GM12878 (cell line): Measurements from ENCODE around the gene ANKRD44. TPM values are rescaled to one million over a fixed set of nuclear protein-coding genes. Genes with fewer than 3 reads are reported as not detected.

ENCODE experiments used
- ATAC-seq: fragments of 200-7000 bp; cut with Tn5 transposase; 3 replicates; pipeline ENCODE4 v1.9.1; 2020; ENCODE audit warnings: mild to moderate bottlenecking, moderate library complexity
- BruUV-seq: library from RNA; stranded (reverse); fragments of 400-500 nt; replicated peaks from 2 replicates; lab custom pipeline; 2021; lab: Mats Ljungman, UMichigan
- CTCF ChIA-PET: fragments of 300-600 bp; sonication (Branson Sonifier 250); formaldehyde crosslinking; extraction: SDS; loops from one replicate; lab custom pipeline; 2021; ENCODE audit warnings: inconsistent platforms; lab: Yijun Ruan, JAX
- POLR2A ChIA-PET: fragments of 350-600 bp; formaldehyde crosslinking; extraction: SDS; loops from one replicate; lab custom pipeline; 2021; ENCODE audit warnings: inconsistent platforms; lab: Charles Lee
- RAD21 ChIA-PET: fragments of 300-600 bp; sonication (Branson Sonifier 250); formaldehyde crosslinking; loops from one replicate; lab custom pipeline; 2023; ENCODE audit warnings: antibody characterized with exemption; ENCODE audit not compliant: unreplicated experiment; lab: Charles Lee
- SMC1A ChIA-PET: fragments of 300-600 bp; sonication (Branson Sonifier 250); formaldehyde crosslinking; loops from one replicate; lab custom pipeline; 2023; ENCODE audit not compliant: unreplicated experiment, uncharacterized antibody; lab: Charles Lee
- DNase-seq: peaks from one replicate; pipeline ENCODE4 v3.0.0-alpha.2; 2011; ENCODE audit warnings: low read depth, low spot score
- FAIRE-seq: peaks from 3 replicates; lab custom pipeline; 2011; peaks lifted over from hg19 to GRCh38; lab: Jason Lieb, UNC
- H2AFZ ChIP-seq: 2 replicates; pipeline ENCODE4 v1.6.0; 2011; ENCODE audit warnings: low read depth, low read length, control low read depth; ENCODE audit not compliant: control insufficient read depth
- H3K27ac ChIP-seq: 2 replicates; pipeline ENCODE4 v1.5.1; 2011; ENCODE audit warnings: control low read depth; ENCODE audit not compliant: control insufficient read depth, insufficient read depth
- H3K27me3 ChIP-seq, 2 experiments: replicated peaks in 1 of 2; 2 replicates each; pipeline versions ENCODE4 v1.6.0 to v1.6.1; 2011; ENCODE audit warnings: low read length in 1 of 2; ENCODE audit not compliant: control insufficient read depth in 2 of 2, insufficient read depth in 2 of 2
- H3K36me3 ChIP-seq, 2 experiments: 2 replicates each; pipeline ENCODE4 v1.5.1; 2011; ENCODE audit warnings: low read length in 1 of 2; ENCODE audit not compliant: control insufficient read depth in 2 of 2, insufficient read depth in 2 of 2
- H3K4me1 ChIP-seq: 2 replicates; pipeline ENCODE4 v1.6.1; 2011; ENCODE audit warnings: mild to moderate bottlenecking, low read length, moderate library complexity, mixed read lengths; ENCODE audit not compliant: control insufficient read depth, insufficient read depth
- H3K4me2 ChIP-seq: 2 replicates; pipeline ENCODE4 v1.6.0; 2011; ENCODE audit warnings: control low read depth; ENCODE audit not compliant: control insufficient read depth, insufficient read depth
- H3K4me3 ChIP-seq: fragments of 200-600 bp; sonication (generic); 2 replicates; pipeline ENCODE4 v1.5.1; 2016
- H3K79me2 ChIP-seq: 2 replicates; pipeline ENCODE4 v1.6.0; 2011; ENCODE audit warnings: low read length; ENCODE audit not compliant: control insufficient read depth, insufficient read depth
- H3K9ac ChIP-seq: 2 replicates; pipeline ENCODE4 v1.8.0; 2011; ENCODE audit warnings: low read length, control low read depth, mixed read lengths; ENCODE audit not compliant: control insufficient read depth, insufficient read depth
- H3K9me3 ChIP-seq: replicated peaks from 3 replicates; pipeline ENCODE4 v1.5.1; 2011; ENCODE audit warnings: mild to moderate bottlenecking, low read length; ENCODE audit not compliant: control insufficient read depth, insufficient read depth
- H4K20me1 ChIP-seq: 2 replicates; pipeline ENCODE4 v1.6.0; 2011; ENCODE audit not compliant: control insufficient read depth, insufficient read depth
- CHD2 ChIP-seq: IDR thresholded peaks from 2 replicates; pipeline ENCODE4 v1.6.1; 2011; ENCODE audit warnings: low read depth, low read length, improper control_type of control experiment, borderline replicate concordance
- MXI1 ChIP-seq: fragments of 150-350 bp; IDR thresholded peaks from 2 replicates; pipeline ENCODE4 v1.6.1; 2011; ENCODE audit warnings: low read depth, mild to moderate bottlenecking, inconsistent platforms, low read length, improper control_type of control experiment
- NFYB ChIP-seq: IDR thresholded peaks from 2 replicates; pipeline ENCODE4 v1.6.1; 2011; ENCODE audit warnings: low read depth, mild to moderate bottlenecking, low read length, improper control_type of control experiment, moderate library complexity; ENCODE audit not compliant: insufficient read depth
- NR2C2 ChIP-seq: IDR thresholded peaks from 2 replicates; pipeline ENCODE4 v1.6.1; 2011; ENCODE audit warnings: borderline replicate concordance, low read depth; ENCODE audit not compliant: control insufficient read depth, insufficient read length
- PAX5 ChIP-seq: IDR thresholded peaks from 2 replicates; pipeline ENCODE4 v1.6.1; 2011; ENCODE audit warnings: low read depth, low read length, borderline replicate concordance
- RAD21 ChIP-seq: IDR thresholded peaks from 2 replicates; pipeline ENCODE4 v1.6.1; 2011; ENCODE audit warnings: mild to moderate bottlenecking, low read depth, low read length, moderate library complexity; ENCODE audit not compliant: insufficient read depth
- SIX5 ChIP-seq: IDR thresholded peaks from 2 replicates; pipeline ENCODE4 v1.6.1; 2011; ENCODE audit warnings: mild to moderate bottlenecking, low read depth, low read length, moderate library complexity; ENCODE audit not compliant: severe bottlenecking
- SP1 ChIP-seq: IDR thresholded peaks from one replicate; pipeline ENCODE4 v1.6.1; 2011; ENCODE audit warnings: low read depth, low read length
- TAF1 ChIP-seq: IDR thresholded peaks from 2 replicates; pipeline ENCODE4 v1.6.1; 2011; ENCODE audit warnings: mild to moderate bottlenecking, low read depth, low read length, borderline replicate concordance
- ZZZ3 ChIP-seq: IDR thresholded peaks from 2 replicates; pipeline ENCODE4 v1.6.1; 2011; ENCODE audit warnings: low read depth; ENCODE audit not compliant: control insufficient read depth, insufficient read length
- WGBS: methylation state at CpG from one replicate; pipeline ENCODE4 v1.1.6; 2016; ENCODE audit warnings: low lambda C conversion rate; ENCODE audit not compliant: insufficient replicate concordance, insufficient coverage; ENCODE audit errors: missing lambda C conversion rate; 5-methylcytosine and 5-hydroxymethylcytosine counted together
- in situ Hi-C: fragments of 300-500 bp; cut with MboI; formaldehyde crosslinking; loops from 9 replicates; pipeline ENCODE4 v1.14.3; 2018; ENCODE audit warnings: mixed read lengths
- intact Hi-C: fragments of 100-400 bp; cut with micrococcal nuclease; formaldehyde crosslinking; loops from one replicate; pipeline ENCODE4 v1.14.2; 2022; ENCODE audit not compliant: unreplicated experiment
- polyA plus RNA-seq, 11 experiments: library from polyadenylated mRNA; depleted of rRNA in 4 of 11; unstranded in 6 of 11; stranded (reverse) in 5 of 11; fragments of >200 nt; fragmentation: Nextera tagmentation in 4 of 11; fragmentation: Illumina TruSeq in 1 of 11; extraction: Ambion mirVana in 4 of 11; extraction: Trizol in 1 of 11; gene quantifications; 1 replicate in 1 of 11; 2 replicates in 10 of 11; pipeline versions ENCODE4 v1.2.1 to v1.2.3, GENCODE V29; 2011 to 2016; ENCODE audit warnings: inconsistent platforms in 2 of 11, missing spikeins in 2 of 11, low read depth in 1 of 11
- total RNA-seq, 4 experiments: library from RNA; depleted of rRNA in 3 of 4; stranded (reverse); fragments of >200 nt in 3 of 4; fragmentation: Illumina TruSeq in 1 of 4; extraction: Trizol in 1 of 4; gene quantifications; 2 replicates each; pipeline versions ENCODE4 v1.2.1 to v1.2.3, GENCODE V29; 2013 to 2021
- TF ChIP-seq, protein P1 (sequence below): fragments of 450-650 bp; IDR thresholded peaks from 2 replicates; pipeline ENCODE4 v1.6.1; 2017; ENCODE audit warnings: antibody characterized with exemption, mild to moderate bottlenecking, moderate library complexity
- TF ChIP-seq, protein P2 (sequence below): IDR thresholded peaks from 2 replicates; pipeline ENCODE4 v1.6.1; 2011; ENCODE audit warnings: mild to moderate bottlenecking, low read depth, low read length, moderate library complexity; ENCODE audit not compliant: insufficient replicate concordance

ANKRD44 gene
- total and polyA plus RNA-seq, 10 of the 15 experiments (the other 5 are each of a cell fraction or from before 2014, with no cell fraction given) = 19.1 to 99.1 (median 59.6) TPM

DNA sequence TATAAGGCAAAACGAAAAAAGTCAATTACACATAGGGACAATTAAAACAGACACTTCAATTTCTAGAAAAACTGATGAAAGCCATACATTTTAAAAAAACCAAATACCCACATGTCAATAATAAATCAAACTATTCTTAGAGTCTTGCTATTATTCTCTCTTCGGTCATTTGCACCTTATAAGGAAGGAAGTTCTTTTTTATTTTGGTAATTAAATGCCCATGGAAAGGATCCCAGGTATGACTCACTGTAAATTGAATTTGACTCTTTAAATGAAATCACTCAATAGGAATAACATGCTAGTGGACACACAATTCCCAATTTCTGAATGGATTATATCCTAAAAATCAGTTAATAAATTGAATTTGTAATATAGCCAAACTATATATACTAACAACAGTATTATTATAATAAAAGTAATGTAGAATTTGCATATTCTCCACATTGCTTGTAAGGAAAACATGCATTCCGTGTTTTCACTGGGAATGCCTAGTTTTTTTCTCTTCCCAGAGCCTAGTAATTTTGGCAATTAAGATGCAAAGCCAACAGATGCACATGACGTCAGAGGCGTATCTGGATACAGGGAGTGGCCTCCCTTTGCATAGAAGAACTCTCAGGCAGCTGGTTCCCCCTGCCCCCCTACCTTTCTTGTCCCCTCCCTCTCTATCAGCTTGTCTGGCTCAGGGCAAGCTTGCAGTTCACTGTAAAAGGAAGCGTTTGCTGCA is 230.6 kb downstream of the ANKRD44 start:
- in situ Hi-C loops = no loop called here
- SMC1A ChIA-PET = no interaction called here
- BruUV-seq = no TSS peak
- FAIRE-seq (no peak), ATAC-seq (no peak)
- intact Hi-C loops = no loop called here
- no peak overlapping the region for H3K4me3 ChIP-seq
- no peak overlapping the region for H3K27ac ChIP-seq
- 87% methylated on average over 6 of the region's 6 CpGs for WGBS
- no peaks in the 10 kb centered on the region for H3K4me1 ChIP-seq
- RAD21 ChIA-PET = no interaction called here
- TF ChIP-seq NFYB = no peak
- TF ChIP-seq SP1 = no peak
- TF ChIP-seq SIX5 = no peak
- TF ChIP-seq MXI1 = no peak
- no peak for TF ChIP-seq TAF1
- TF ChIP-seq, all 136 proteins: peak for 0
- ChIA-PET POLR2A (no interaction called here), CTCF (interaction anchor here (1.7 kb wide), 1 partner anchor 34 kb away, joined by 4 read pairs; no protein-coding TSS in a partner anchor)
- Histone ChIP-seq H3K27me3 (no peaks in the 10 kb centered on the region), H3K4me2 (no peak overlapping the region), H4K20me1 (no peaks in the 10 kb centered on the region; the same call in 1 of the 2 replicates), H3K9me3 (no peaks in the 10 kb centered on the region; the same call in 2 of the 3 replicates), H3K9ac (no peak overlapping the region), H2AFZ (no peak overlapping the region), H3K79me2 (no peaks in the 10 kb centered on the region), H3K36me3 (peaks cover 5 to 37% of the 10 kb centered on the region in 2 experiments)
- DNase-seq = no peak

DNA sequence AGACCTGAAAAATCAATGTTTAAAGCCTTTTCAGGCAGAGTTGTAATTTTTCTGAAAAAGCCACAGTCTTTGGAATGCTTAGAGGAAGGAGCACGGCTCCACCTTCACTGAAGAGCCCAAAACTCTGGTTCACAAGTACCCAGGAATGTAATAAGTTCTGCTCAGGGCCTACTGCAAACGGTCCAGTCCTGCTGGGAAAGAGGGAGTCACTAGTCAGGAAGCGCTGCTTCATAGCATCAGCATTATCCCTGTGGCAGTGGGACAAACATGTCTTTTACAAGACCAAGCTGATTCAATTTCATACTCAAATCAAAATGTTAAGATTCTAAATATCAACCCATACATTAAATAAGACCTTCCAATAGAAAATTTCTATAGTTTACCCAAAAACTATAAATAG is 231.2 kb downstream of the ANKRD44 start:
- ChIA-PET SMC1A (no interaction called here), RAD21 (no interaction called here), CTCF (interaction anchor here (1.7 kb wide), 1 partner anchor 34 kb away, joined by 4 read pairs; no protein-coding TSS in a partner anchor), POLR2A (no interaction called here)
- FAIRE-seq = peak; percentile 18
- no peak for ATAC-seq
- intact Hi-C loops = no loop called here
- H3K9me3 ChIP-seq = no peaks in the 10 kb centered on the region; the same call in 2 of the 3 replicates
- H2AFZ ChIP-seq = no peak overlapping the region
- in situ Hi-C loops = no loop called here
- H4K20me1 ChIP-seq = no peaks in the 10 kb centered on the region; the same call in 1 of the 2 replicates
- H3K4me2 ChIP-seq = no peak overlapping the region
- H3K36me3 ChIP-seq = peaks cover 5 to 36% of the 10 kb centered on the region in 2 experiments
- no peak overlapping the region for H3K9ac ChIP-seq
- no peaks in the 10 kb centered on the region for H3K79me2 ChIP-seq
- H3K27ac ChIP-seq = no peak overlapping the region
- H3K4me3 ChIP-seq = no peak overlapping the region
- H3K4me1 ChIP-seq = no peaks in the 10 kb centered on the region
- BruUV-seq = no TSS peak
- no peak for DNase-seq
- H3K27me3 ChIP-seq = no peaks in the 10 kb centered on the region
- 83% methylated on average over 3 of the region's 3 CpGs for WGBS
- TF ChIP-seq CHD2 = no peak
- TF ChIP-seq ZZZ3 = no peak
- TF ChIP-seq, protein P1, sequence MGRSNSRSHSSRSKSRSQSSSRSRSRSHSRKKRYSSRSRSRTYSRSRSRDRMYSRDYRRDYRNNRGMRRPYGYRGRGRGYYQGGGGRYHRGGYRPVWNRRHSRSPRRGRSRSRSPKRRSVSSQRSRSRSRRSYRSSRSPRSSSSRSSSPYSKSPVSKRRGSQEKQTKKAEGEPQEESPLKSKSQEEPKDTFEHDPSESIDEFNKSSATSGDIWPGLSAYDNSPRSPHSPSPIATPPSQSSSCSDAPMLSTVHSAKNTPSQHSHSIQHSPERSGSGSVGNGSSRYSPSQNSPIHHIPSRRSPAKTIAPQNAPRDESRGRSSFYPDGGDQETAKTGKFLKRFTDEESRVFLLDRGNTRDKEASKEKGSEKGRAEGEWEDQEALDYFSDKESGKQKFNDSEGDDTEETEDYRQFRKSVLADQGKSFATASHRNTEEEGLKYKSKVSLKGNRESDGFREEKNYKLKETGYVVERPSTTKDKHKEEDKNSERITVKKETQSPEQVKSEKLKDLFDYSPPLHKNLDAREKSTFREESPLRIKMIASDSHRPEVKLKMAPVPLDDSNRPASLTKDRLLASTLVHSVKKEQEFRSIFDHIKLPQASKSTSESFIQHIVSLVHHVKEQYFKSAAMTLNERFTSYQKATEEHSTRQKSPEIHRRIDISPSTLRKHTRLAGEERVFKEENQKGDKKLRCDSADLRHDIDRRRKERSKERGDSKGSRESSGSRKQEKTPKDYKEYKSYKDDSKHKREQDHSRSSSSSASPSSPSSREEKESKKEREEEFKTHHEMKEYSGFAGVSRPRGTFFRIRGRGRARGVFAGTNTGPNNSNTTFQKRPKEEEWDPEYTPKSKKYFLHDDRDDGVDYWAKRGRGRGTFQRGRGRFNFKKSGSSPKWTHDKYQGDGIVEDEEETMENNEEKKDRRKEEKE = no peak
- TF ChIP-seq RAD21 = no peak
- TF ChIP-seq MXI1 = no peak
- TF ChIP-seq, protein P2, sequence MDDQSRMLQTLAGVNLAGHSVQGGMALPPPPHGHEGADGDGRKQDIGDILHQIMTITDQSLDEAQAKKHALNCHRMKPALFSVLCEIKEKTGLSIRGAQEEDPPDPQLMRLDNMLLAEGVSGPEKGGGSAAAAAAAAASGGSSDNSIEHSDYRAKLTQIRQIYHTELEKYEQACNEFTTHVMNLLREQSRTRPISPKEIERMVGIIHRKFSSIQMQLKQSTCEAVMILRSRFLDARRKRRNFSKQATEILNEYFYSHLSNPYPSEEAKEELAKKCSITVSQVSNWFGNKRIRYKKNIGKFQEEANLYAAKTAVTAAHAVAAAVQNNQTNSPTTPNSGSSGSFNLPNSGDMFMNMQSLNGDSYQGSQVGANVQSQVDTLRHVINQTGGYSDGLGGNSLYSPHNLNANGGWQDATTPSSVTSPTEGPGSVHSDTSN = no peak
- TF ChIP-seq PAX5 = no peak
- TF ChIP-seq NR2C2 = no peak
